Activated naive CD4-positive, alpha-beta T cell treated with anti-CD3 and anti-CD28 coated beads, Interleukin-2, amount 50 U/mL, for 16 hours (primary cell): Measurements from ENCODE around the gene MAMLD1.

Experiments used
- DNase-seq: peaks from one replicate; pipeline ENCODE4 v3.0.0-alpha.2; 2020

The MAMLD1 gene

GRCh38 chrX:150506020-150506419 lies 142.9 kb downstream of the MAMLD1 start:
- DNase-seq = no peak

GRCh38 chrX:150506486-150506885 lies 143.4 kb downstream of the MAMLD1 start:
- DNase-seq = no peak

GRCh38 chrX:150507251-150507856 lies 144.2 kb downstream of the MAMLD1 start:
- DNase-seq = no peak

GRCh38 chrX:150508018-150508417 lies 144.9 kb downstream of the MAMLD1 start:
- DNase-seq = no peak

GRCh38 chrX:150508451-150509367 lies 145.6 kb downstream of the MAMLD1 start:
- DNase-seq = no peak

- DNase-seq = no peak
Observed at GRCh38 chrX:150509703-150510102, 146.6 kb downstream of the MAMLD1 start.

- DNase-seq = no peak
Observed at GRCh38 chrX:150512461-150512901, 149.4 kb downstream of the MAMLD1 start.

GRCh38 chrX:150513544-150513943 lies 150.4 kb downstream of the MAMLD1 start:
- no peak for DNase-seq

GRCh38 chrX:150514462-150514861 lies 151.3 kb downstream of the MAMLD1 start:
- no peak for DNase-seq

- no peak for DNase-seq
Observed at GRCh38 chrX:150515801-150516200, 152.7 kb downstream of the MAMLD1 start.

- no peak for DNase-seq
Observed at GRCh38 chrX:150517303-150517910, 154.3 kb downstream of the MAMLD1 start.

GRCh38 chrX:150522494-150522893 lies 159.4 kb downstream of the MAMLD1 start:
- no peak for DNase-seq

GRCh38 chrX:150525061-150525919 lies 162.2 kb downstream of the MAMLD1 start:
- DNase-seq = no peak

GRCh38 chrX:150526692-150527091 lies 163.6 kb downstream of the MAMLD1 start:
- no peak for DNase-seq

- no peak for DNase-seq
Observed at GRCh38 chrX:150527108-150527507, 164.0 kb downstream of the MAMLD1 start.

GRCh38 chrX:150529587-150529986 lies 166.5 kb downstream of the MAMLD1 start:
- no peak for DNase-seq

GRCh38 chrX:150530821-150531220 lies 167.7 kb downstream of the MAMLD1 start:
- no peak for DNase-seq

- no peak for DNase-seq
Observed at GRCh38 chrX:150531467-150531866, 168.3 kb downstream of the MAMLD1 start.

GRCh38 chrX:150533863-150534262 lies 170.7 kb downstream of the MAMLD1 start:
- DNase-seq = no peak

GRCh38 chrX:150536455-150537116 lies 173.5 kb downstream of the MAMLD1 start:
- no peak for DNase-seq

- DNase-seq = no peak
Observed at GRCh38 chrX:150537851-150538250, 174.7 kb downstream of the MAMLD1 start.

- no peak for DNase-seq
Observed at GRCh38 chrX:150540965-150541364, 177.8 kb downstream of the MAMLD1 start.
